Measurements from ENCODE around the gene SLC6A7.

SLC6A7 gene

GRCh38 chr5:150156027-150156368 is 33.9 kb upstream of the SLC6A7 start:
- peak overlapping the region; percentile 99 for H3K4me3 ChIP-seq (ENCODE audit: low read length)
- DNase-seq (ENCODE audit: low read depth) = no peak
- TF ChIP-seq CTCF (conservative IDR thresholded peaks at IDR 0.05; ENCODE audit: low read length) = no peak

- TF ChIP-seq CTCF (conservative IDR thresholded peaks at IDR 0.05; ENCODE audit: low read length) = no peak
- no peak overlapping the region for H3K4me3 ChIP-seq (ENCODE audit: low read length)
- no peak for DNase-seq (ENCODE audit: low read depth)
Observed at GRCh38 chr5:150156540-150156939, 33.3 kb upstream of the SLC6A7 start.

GRCh38 chr5:150157168-150157567 is 32.7 kb upstream of the SLC6A7 start:
- no peak overlapping the region for H3K4me3 ChIP-seq (ENCODE audit: low read length)
- no peak for TF ChIP-seq CTCF (conservative IDR thresholded peaks at IDR 0.05; ENCODE audit: low read length)
- no peak for DNase-seq (ENCODE audit: low read depth)

- peak overlapping the region; percentile 23 for H3K4me3 ChIP-seq (ENCODE audit: low read length)
- peak; percentile 73 for DNase-seq (ENCODE audit: low read depth)
- no peak for TF ChIP-seq CTCF (conservative IDR thresholded peaks at IDR 0.05; ENCODE audit: low read length)
Observed at GRCh38 chr5:150158170-150158949, 31.5 kb upstream of the SLC6A7 start.

GRCh38 chr5:150159031-150159430 is 30.8 kb upstream of the SLC6A7 start:
- TF ChIP-seq CTCF (conservative IDR thresholded peaks at IDR 0.05; ENCODE audit: low read length) = no peak
- 0 out of 2 replicates have a peak overlapping the region, but pooled peaks have one; percentile 6 for H3K4me3 ChIP-seq (ENCODE audit: low read length)
- no peak for DNase-seq (ENCODE audit: low read depth)

GRCh38 chr5:150159741-150160179 is 30.1 kb upstream of the SLC6A7 start:
- TF ChIP-seq CTCF (conservative IDR thresholded peaks at IDR 0.05; ENCODE audit: low read length) = no peak
- H3K4me3 ChIP-seq (ENCODE audit: low read length) = no peak overlapping the region

GRCh38 chr5:150160448-150161081 is 29.3 kb upstream of the SLC6A7 start:
- no peak for DNase-seq (ENCODE audit: low read depth)
- no peak overlapping the region for H3K4me3 ChIP-seq (ENCODE audit: low read length)
- peak; percentile 4; the same call in 1 of the 2 replicates for TF ChIP-seq CTCF (conservative IDR thresholded peaks at IDR 0.05; ENCODE audit: low read length)

More at GRCh38 chr5:150159741-150160179, 30.1 kb upstream of the SLC6A7 start:
- DNase-seq (ENCODE audit: low read depth) = peak; percentile 90
